Prostate gland (tissue), 2 donors: ENCODE measurements around the gene FEM1C. TPM values are rescaled to one million over a fixed set of nuclear protein-coding genes. Genes with fewer than 3 reads are reported as not detected.

Source experiments
- DNase-seq: peaks from one replicate; pipeline ENCODE4 v3.0.0-alpha.2; 2019; ENCODE audit warnings: low spot score
- H3K27ac ChIP-seq, 2 donors: fragments of 200-600 bp; sonication (generic); 2 replicates each; pipeline ENCODE4 v1.5.1; 2017 to 2019
- H3K27me3 ChIP-seq: fragments of 200-600 bp; sonication (generic); replicated peaks from 2 replicates; pipeline ENCODE4 v1.5.1; 2019; ENCODE audit not compliant: insufficient read depth
- H3K36me3 ChIP-seq, 2 donors: fragments of 200-600 bp; sonication (generic); 1 replicate in 1 of 2; 2 replicates in 1 of 2; pipeline versions ENCODE4 v1.5.1 to v1.8.1; 2017 to 2019
- H3K4me1 ChIP-seq: fragments of 200-600 bp; sonication (generic); replicated peaks from 2 replicates; pipeline ENCODE4 v1.5.1; 2019
- H3K4me3 ChIP-seq, 2 donors: fragments of 200-600 bp; sonication (generic); 2 replicates each; pipeline ENCODE4 v1.5.1; 2017 to 2019
- H3K9me3 ChIP-seq: fragments of 200-600 bp; sonication (generic); 2 replicates; pipeline ENCODE4 v1.5.1; 2017
- POLR2A ChIP-seq: fragments of 450-650 bp; IDR thresholded peaks from one replicate; pipeline ENCODE4 v1.6.1; 2016; ENCODE audit warnings: antibody characterized with exemption, mild to moderate bottlenecking
- POLR2AphosphoS5 ChIP-seq: sonication (generic); formaldehyde crosslinking; IDR thresholded peaks from one replicate; pipeline ENCODE4 v1.6.1; 2017; ENCODE audit warnings: antibody characterized with exemption
- WGBS: methylation state at CpG from one replicate; pipeline ENCODE4 v1.1.5; 2018; 5-methylcytosine and 5-hydroxymethylcytosine counted together
- intact Hi-C: fragments of 100-400 bp; cut with DNase I; formaldehyde crosslinking; loops from one replicate; pipeline ENCODE4 v1.14.2; 2022
- total RNA-seq, 2 donors: library from RNA; depleted of rRNA; stranded (reverse); fragments of >200 nt; gene quantifications; one replicate each; pipeline ENCODE4 v1.1.0, GENCODE V29; 2016
- TF ChIP-seq, protein P1 (sequence below), 4 experiments: fragments of 200-600 bp in 2 of 4; fragments of 450-650 bp in 2 of 4; sonication (generic) in 2 of 4; IDR thresholded peaks; 1 replicate in 3 of 4; 2 replicates in 1 of 4; pipeline ENCODE4 v1.5.1; 2016 to 2019; ENCODE audit warnings: antibody characterized with exemption in 4 of 4, mild to moderate bottlenecking in 2 of 4, moderate library complexity in 2 of 4

FEM1C gene
- total RNA-seq, 2 donors from 2014 or later = 17.4 to 20.8 TPM

DNA sequence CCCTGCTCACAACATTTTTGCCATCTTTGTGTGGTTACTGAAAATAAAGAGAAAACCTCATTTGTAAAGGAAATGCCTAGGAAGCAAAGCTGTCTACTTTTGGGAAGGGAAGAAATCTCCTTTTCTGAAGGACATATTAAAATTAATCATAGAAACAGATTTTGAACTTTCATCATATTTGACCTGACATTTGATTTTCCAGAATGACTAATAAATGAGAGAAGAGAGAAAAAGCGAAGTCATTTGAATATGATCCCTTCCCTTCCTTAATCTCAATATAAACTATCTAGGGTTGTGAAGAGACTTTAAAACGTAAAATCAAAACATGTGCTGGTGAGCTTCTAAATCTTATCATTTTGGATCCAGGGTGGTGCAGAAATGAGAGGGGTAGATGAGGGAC lies 66.3 kb downstream of the FEM1C start:
- Histone ChIP-seq H3K9me3 (no peaks in the 10 kb centered on the region), H3K27ac (no peak overlapping the region), H3K27me3 (no peaks in the 10 kb centered on the region), H3K4me1 (no peaks in the 10 kb centered on the region), H3K4me3 (no peak overlapping the region), H3K36me3 (no peaks in the 10 kb centered on the region)
- TF ChIP-seq POLR2AphosphoS5 (no peak), POLR2A (no peak)
- TF ChIP-seq, protein P1, sequence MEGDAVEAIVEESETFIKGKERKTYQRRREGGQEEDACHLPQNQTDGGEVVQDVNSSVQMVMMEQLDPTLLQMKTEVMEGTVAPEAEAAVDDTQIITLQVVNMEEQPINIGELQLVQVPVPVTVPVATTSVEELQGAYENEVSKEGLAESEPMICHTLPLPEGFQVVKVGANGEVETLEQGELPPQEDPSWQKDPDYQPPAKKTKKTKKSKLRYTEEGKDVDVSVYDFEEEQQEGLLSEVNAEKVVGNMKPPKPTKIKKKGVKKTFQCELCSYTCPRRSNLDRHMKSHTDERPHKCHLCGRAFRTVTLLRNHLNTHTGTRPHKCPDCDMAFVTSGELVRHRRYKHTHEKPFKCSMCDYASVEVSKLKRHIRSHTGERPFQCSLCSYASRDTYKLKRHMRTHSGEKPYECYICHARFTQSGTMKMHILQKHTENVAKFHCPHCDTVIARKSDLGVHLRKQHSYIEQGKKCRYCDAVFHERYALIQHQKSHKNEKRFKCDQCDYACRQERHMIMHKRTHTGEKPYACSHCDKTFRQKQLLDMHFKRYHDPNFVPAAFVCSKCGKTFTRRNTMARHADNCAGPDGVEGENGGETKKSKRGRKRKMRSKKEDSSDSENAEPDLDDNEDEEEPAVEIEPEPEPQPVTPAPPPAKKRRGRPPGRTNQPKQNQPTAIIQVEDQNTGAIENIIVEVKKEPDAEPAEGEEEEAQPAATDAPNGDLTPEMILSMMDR (IDR thresholded peaks at IDR 0.05) = no peak
- intact Hi-C loops = no loop called here
- DNase-seq = no peak
- 75% methylated on average over 2 of the region's 2 CpGs for WGBS

DNA sequence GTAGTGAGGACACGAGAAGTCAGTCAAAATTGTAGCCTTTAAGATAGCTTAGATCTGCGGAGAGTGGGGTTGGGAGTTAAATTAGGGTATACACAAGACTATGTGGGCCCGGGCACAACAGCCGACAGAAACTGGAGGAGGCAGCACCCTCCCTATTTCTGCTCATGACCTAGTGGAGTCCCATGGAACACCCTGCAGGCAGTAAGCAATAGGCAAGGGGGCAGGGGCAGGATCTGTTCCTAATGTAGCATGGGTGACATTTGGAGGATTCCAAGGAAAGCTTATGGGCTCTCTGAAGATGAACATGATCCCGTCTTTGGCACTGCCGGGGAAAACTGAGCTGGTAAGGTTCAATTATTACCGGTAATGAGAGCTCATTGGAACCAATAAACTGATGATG lies 67.0 kb downstream of the FEM1C start:
- H3K27ac ChIP-seq = no peak overlapping the region
- no peak overlapping the region for H3K4me3 ChIP-seq
- no peaks in the 10 kb centered on the region for H3K27me3 ChIP-seq
- no peak for DNase-seq
- TF ChIP-seq POLR2AphosphoS5 = no peak
- no peak for TF ChIP-seq POLR2A
- TF ChIP-seq, protein P1 (IDR thresholded peaks at IDR 0.05) = no peak
- no peaks in the 10 kb centered on the region for H3K9me3 ChIP-seq
- 98% methylated on average over 7 of the region's 7 CpGs for WGBS
- H3K36me3 ChIP-seq = no peaks in the 10 kb centered on the region
- intact Hi-C loops = no loop called here
- H3K4me1 ChIP-seq = no peaks in the 10 kb centered on the region

DNA sequence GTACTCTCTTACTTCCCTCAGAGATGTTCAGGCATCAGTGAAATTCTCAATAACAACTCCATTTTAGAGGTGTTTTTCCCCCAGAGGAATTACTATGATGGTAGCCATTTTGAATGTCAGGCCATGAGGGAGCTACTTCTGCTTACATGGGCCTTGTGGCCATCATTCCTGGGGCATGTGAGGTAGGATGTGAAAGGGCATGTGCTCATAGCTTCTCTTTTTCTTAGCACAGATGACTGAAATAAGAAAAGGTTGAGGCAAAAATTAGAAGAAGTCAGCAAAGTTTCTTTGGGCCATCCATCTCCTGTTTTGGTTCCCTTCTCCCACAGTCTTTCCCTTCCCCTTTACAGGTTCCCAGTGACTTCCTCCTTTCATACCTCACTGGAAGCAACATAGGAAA lies 68.8 kb downstream of the FEM1C start:
- Histone ChIP-seq H3K4me3 (no peak overlapping the region), H3K36me3 (no peaks in the 10 kb centered on the region), H3K4me1 (no peaks in the 10 kb centered on the region), H3K27me3 (no peaks in the 10 kb centered on the region), H3K9me3 (no peaks in the 10 kb centered on the region), H3K27ac (no peak overlapping the region)
- intact Hi-C loops = no loop called here
- no peak for DNase-seq
- TF ChIP-seq POLR2AphosphoS5 (no peak), POLR2A (no peak)
- TF ChIP-seq, protein P1 (IDR thresholded peaks at IDR 0.05) = no peak

DNA sequence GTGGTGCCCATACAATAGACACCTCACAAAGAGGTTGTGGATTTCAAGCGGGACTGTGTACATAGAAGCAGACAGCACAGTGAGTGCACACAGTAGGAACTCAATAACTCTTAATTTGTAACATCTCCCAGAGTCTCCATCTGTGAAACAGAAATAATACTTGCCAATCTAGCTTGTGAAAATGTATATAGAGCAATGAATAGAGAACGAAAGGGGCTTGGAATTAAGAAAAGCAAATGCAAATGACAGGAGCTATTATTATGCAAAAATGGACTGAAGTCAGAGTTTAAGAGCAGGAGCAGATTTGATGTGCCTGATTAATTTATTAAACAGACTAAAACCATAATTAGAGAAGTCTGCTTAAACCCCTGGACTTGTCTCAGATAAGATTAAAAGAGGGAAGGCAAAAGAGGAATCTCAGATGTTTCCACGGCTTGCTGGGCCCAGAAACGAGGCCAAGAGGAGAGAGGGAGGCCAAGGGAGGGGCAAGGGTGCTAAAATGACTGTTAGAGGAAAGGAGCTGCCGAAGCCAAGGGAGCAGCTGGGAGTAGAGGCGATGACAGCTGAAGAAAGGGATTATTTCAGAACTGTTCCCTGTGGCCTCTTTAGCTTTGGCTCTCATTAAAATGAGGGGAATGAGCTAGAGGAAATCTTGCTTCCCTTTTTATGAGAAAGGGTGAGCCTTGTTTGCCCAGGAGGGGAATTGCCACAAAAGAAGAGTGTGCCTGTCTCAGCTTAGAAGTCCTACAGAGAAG lies 72.1 kb downstream of the FEM1C start:
- H3K27ac ChIP-seq = no peak overlapping the region
- 45% methylated on average over 6 of the region's 6 CpGs for WGBS
- intact Hi-C loops = no loop called here

More for the DNA sequence above, 72.1 kb downstream of the FEM1C start:
- H3K36me3 ChIP-seq = no peaks in the 10 kb centered on the region
- H3K4me3 ChIP-seq = no peak overlapping the region
- no peaks in the 10 kb centered on the region for H3K9me3 ChIP-seq
- H3K27me3 ChIP-seq = no peaks in the 10 kb centered on the region
- H3K4me1 ChIP-seq = no peaks in the 10 kb centered on the region
- TF ChIP-seq, protein P1 (IDR thresholded peaks at IDR 0.05) = no peak
- no peak for TF ChIP-seq POLR2A
- no peak for TF ChIP-seq POLR2AphosphoS5
- no peak for DNase-seq
